Right atrium auricular region (tissue), 2 donors: ENCODE data around the gene AMPH. TPM values are rescaled to one million over a fixed set of nuclear protein-coding genes. Genes with fewer than 3 reads are reported as not detected.

Source experiments
- DNase-seq: peaks from one replicate; pipeline ENCODE4 v3.0.0-alpha.2; 2019; ENCODE audit warnings: low spot score
- H3K27ac ChIP-seq, 2 donors: fragments of 200-600 bp; sonication (generic); 1 replicate in 1 of 2; 2 replicates in 1 of 2; pipeline ENCODE4 v1.5.1; 2016 to 2019
- H3K27me3 ChIP-seq, 2 donors: fragments of 200-600 bp; sonication (generic); one replicate each; pipeline versions ENCODE4 v1.5.1 to v1.6.0; 2017 to 2019
- H3K36me3 ChIP-seq: fragments of 200-600 bp; sonication (generic); one replicate; pipeline ENCODE4 v1.5.1; 2016
- H3K4me1 ChIP-seq, 2 donors: fragments of 200-600 bp; sonication (generic); one replicate each; pipeline versions ENCODE4 v1.5.1 to v1.6.0; 2017 to 2019
- H3K4me3 ChIP-seq, 2 donors: fragments of 200-600 bp; sonication (generic); 1 replicate in 1 of 2; 2 replicates in 1 of 2; pipeline ENCODE4 v1.5.1; 2017 to 2019; ENCODE audit warnings: mild to moderate bottlenecking in 1 of 2, moderate library complexity in 1 of 2
- H3K9me3 ChIP-seq, 2 donors: fragments of 200-600 bp; sonication (generic); one replicate each; pipeline ENCODE4 v1.5.1; 2019
- total RNA-seq, 2 donors: library from RNA; depleted of rRNA; stranded (reverse); fragments of >200 nt; gene quantifications; one replicate each; pipeline ENCODE4 v1.1.0, GENCODE V29; 2016
- TF ChIP-seq, protein P1 (sequence below), 2 donors: fragments of 200-600 bp; sonication (generic); IDR thresholded peaks; one replicate each; pipeline ENCODE4 v1.5.1; 2019; ENCODE audit warnings: antibody characterized with exemption in 2 of 2

The AMPH gene
- total RNA-seq, 2 donors from 2014 or later = 5.3 to 9.0 TPM

DNA sequence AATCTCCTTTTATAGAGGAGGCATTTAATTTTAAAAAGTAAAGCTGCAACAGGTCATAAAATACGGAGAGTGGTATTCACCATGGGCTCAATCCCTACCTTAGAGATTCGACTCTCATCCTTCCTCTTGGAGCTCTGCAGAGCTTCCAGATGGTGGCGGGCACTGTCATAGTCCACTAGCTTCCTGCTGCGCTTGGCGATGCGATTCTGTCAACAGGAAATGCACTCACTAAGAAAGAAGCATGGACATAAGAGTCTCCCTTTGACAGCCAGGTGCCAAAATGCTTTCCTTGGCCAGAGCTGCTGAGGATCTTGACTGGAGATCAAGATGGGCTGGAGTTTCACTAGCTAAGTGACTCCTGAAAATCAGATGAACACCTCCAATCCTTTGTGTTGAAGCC lies 154.4 kb downstream of the AMPH start:
- H3K27ac ChIP-seq = peak overlapping the region in 1 of 2 donors; percentile 39
- no peaks in the 10 kb centered on the region for H3K27me3 ChIP-seq
- no peak overlapping the region for H3K4me3 ChIP-seq
- no peaks in the 10 kb centered on the region for H3K9me3 ChIP-seq
- TF ChIP-seq, protein P1, sequence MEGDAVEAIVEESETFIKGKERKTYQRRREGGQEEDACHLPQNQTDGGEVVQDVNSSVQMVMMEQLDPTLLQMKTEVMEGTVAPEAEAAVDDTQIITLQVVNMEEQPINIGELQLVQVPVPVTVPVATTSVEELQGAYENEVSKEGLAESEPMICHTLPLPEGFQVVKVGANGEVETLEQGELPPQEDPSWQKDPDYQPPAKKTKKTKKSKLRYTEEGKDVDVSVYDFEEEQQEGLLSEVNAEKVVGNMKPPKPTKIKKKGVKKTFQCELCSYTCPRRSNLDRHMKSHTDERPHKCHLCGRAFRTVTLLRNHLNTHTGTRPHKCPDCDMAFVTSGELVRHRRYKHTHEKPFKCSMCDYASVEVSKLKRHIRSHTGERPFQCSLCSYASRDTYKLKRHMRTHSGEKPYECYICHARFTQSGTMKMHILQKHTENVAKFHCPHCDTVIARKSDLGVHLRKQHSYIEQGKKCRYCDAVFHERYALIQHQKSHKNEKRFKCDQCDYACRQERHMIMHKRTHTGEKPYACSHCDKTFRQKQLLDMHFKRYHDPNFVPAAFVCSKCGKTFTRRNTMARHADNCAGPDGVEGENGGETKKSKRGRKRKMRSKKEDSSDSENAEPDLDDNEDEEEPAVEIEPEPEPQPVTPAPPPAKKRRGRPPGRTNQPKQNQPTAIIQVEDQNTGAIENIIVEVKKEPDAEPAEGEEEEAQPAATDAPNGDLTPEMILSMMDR (IDR thresholded peaks at IDR 0.05) = no peak
- H3K4me1 ChIP-seq = no peaks in the 10 kb centered on the region
- DNase-seq = no peak
- peaks cover 8% of the 10 kb centered on the region for H3K36me3 ChIP-seq

DNA sequence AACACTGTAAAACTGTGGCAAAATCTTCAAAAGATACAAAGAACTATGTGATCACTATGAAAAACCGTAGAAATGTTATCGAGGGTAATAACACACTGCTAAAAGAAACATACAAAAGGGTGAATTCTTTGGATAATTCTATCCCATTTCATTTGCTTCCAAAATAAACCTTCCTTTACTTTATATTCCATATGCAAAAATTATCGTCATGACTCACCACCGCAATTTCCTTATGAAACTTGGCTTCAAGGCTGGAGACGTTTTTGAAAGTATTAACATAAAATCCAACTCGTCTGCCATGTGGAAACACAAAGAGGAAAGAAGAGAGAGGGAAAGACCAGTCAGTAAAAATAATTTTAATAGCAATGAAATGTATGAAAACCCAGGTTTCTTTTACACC lies 165.2 kb downstream of the AMPH start:
- Histone ChIP-seq H3K36me3 (no peaks in the 10 kb centered on the region), H3K27ac (no peak overlapping the region), H3K4me3 (no peak overlapping the region), H3K27me3 (no peaks in the 10 kb centered on the region), H3K4me1 (no peaks in the 10 kb centered on the region), H3K9me3 (no peaks in the 10 kb centered on the region)
- no peak for DNase-seq
- TF ChIP-seq, protein P1 (IDR thresholded peaks at IDR 0.05) = no peak

DNA sequence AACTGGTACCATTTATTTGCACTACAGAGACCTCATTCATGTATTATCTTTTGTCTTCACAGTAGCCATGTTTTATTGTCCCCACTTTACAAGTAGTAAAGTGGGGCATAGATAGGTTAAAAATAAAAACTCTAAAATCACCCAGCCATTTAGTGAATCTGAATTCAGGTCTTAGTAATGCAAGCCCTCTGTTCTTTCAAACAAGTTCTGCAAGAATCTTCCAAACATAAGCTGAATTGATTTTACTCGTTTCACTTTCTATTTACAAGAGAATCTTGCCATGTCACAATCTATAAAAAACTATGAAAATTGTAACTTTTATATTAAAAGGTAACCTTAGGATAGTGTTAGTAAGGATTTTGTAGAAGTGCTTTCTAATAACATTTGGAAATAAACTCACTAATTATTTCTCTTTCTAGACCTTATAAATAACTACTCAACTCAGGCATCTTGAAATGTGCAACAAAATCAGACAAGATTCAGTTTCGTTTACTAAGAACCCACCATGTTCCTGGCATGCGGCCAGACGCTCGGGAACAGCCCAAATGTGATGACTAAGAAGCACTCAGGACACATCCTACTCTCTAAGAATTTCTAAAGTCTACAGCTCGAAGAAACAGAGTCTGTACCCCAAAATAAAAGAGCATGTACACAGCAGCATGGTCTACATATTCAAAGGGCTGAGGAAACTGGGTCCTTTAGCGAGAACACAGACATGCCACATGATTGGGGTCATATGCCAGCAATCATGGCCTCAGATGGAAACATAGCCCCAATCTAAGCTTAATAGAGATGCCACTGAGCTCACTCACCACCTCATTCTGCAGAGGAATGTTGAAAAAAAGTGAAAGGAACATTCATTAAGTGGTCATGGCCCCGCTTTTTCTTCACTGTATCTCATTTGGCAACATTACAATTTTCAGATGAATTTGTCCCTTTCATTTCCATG lies 167.6 kb downstream of the AMPH start:
- TF ChIP-seq, protein P1 (IDR thresholded peaks at IDR 0.05) = no peak
- no peaks in the 10 kb centered on the region for H3K9me3 ChIP-seq
- no peak overlapping the region for H3K27ac ChIP-seq
- no peaks in the 10 kb centered on the region for H3K27me3 ChIP-seq
- no peak overlapping the region for H3K4me3 ChIP-seq
- H3K4me1 ChIP-seq = no peaks in the 10 kb centered on the region
- H3K36me3 ChIP-seq = no peaks in the 10 kb centered on the region
- DNase-seq = no peak

DNA sequence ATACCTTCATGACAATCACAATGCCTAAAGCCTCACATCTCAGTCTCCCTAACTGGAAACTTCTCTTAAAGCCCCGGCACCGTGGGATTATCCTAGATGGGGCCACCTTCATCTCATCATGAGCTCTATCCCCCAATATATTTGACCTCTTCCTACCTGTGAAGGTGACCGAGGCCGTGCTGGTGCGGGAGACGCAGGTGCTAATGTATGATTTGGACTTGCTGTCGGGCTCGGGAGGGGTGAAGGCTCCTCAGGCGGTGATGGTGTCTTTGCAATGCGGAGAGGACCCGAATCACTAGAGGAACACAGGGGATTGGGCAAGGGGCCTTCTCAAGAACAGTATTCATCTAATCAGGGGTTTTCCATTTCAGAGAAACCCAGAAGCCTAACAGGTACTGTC lies 168.4 kb downstream of the AMPH start:
- H3K9me3 ChIP-seq = no peaks in the 10 kb centered on the region
- no peaks in the 10 kb centered on the region for H3K27me3 ChIP-seq
- no peak overlapping the region for H3K4me3 ChIP-seq
- H3K36me3 ChIP-seq = no peaks in the 10 kb centered on the region
- no peaks in the 10 kb centered on the region for H3K4me1 ChIP-seq
- no peak overlapping the region for H3K27ac ChIP-seq
- DNase-seq = no peak
- TF ChIP-seq, protein P1 (IDR thresholded peaks at IDR 0.05) = no peak

DNA sequence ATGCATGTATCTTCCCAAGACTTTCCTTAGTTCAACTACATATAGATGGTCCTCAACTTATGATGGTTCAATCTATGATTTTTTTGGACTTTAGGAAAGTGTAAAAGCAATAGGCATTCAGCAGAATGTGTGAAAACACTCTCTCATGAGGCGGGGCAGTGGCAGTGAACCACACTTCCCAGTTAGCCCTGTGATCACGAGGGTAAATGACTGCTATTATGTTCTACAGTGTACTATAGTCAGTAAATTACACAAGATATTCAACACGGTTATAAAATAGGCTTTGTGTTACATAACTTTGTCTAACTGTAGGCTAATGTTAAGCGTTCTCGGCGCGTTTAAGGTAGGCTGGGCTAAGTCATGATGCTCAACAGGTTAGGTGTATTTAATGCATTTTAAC lies 169.3 kb downstream of the AMPH start:
- Histone ChIP-seq H3K36me3 (no peaks in the 10 kb centered on the region), H3K27me3 (no peaks in the 10 kb centered on the region), H3K27ac (no peak overlapping the region), H3K4me1 (no peaks in the 10 kb centered on the region), H3K9me3 (no peaks in the 10 kb centered on the region), H3K4me3 (no peak overlapping the region)
- TF ChIP-seq, protein P1 (IDR thresholded peaks at IDR 0.05) = no peak
- no peak for DNase-seq
